Measurements from ENCODE around the gene ASPSCR1. TPM values are rescaled to one million over a fixed set of nuclear protein-coding genes. Genes with fewer than 3 reads are reported as not detected.

The ASPSCR1 gene
- total and polyA plus RNA-seq, 9 of the 15 experiments (the other 6 are each of a cell fraction or from before 2014, with no cell fraction given) = 0.90 to 36.9 (median 11.6) TPM

DNA sequence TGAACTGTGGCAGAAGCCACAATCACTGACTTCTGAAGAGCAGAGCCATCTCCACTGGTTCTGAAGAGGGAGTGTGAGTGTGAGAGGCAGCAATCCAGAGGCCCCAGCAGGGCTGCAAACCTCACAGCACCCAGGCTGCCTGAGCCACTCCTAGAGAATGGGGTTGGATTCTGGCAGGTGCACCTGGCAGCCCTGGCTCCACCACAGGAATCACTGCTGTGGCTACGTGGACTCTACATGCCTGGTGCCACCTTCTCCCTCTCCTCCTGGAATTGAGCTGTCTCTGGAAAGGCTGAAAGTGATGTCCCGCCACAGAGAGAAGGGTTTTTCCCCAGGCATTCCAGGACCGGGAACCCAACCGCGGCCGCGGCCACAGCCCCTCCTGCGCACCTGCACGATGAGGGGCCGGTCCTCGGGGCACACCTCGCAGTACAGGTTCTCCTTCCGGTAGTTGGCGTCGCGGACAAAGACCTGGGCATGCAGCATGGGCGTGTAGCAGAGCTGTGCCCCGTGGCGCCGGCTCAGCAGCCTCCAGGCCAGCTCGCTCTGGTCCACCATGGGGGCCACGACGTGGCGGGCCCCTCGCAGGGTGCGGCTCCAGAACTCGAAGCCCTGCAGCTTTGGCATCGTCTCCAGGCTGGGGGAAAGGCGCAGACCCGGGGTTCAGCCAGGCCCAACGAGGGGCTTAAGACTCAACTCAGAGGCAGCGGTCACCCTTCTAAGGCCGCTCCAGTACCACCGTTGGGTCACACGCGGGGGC is 87.2 kb downstream of the ASPSCR1 start (continued):
- TF ChIP-seq ZC3H4 (CRISPR knock-in tag; IDR thresholded peaks at IDR 0.05; ENCODE audit: borderline replicate concordance) (peak; percentile 10; the same call in 1 of the 2 replicates), GTF2F1 (IDR thresholded peaks at IDR 0.05; ENCODE audit: low read depth, low read length) (no peak), HES1 (IDR thresholded peaks at IDR 0.05; ENCODE audit: low read depth) (no peak), BCOR (IDR thresholded peaks at IDR 0.05) (no peak), SMC3 (conservative IDR thresholded peaks at IDR 0.05; ENCODE audit: insufficient read depth, low read depth, low read length) (no peak), ZNF3 (CRISPR knock-in tag; IDR thresholded peaks at IDR 0.05) (no peak), ZNF23 (CRISPR knock-in tag; IDR thresholded peaks at IDR 0.05) (no peak), HCFC1 (IDR thresholded peaks at IDR 0.05; ENCODE audit: low read depth, low read length) (no peak), HDAC1 (IDR thresholded peaks at IDR 0.05) (no peak), ESRRB (CRISPR knock-in tag; IDR thresholded peaks at IDR 0.05; ENCODE audit: borderline replicate concordance) (no peak), ZBTB9 (CRISPR knock-in tag; IDR thresholded peaks at IDR 0.05) (no peak), SRSF9 (IDR thresholded peaks at IDR 0.05; ENCODE audit: borderline replicate concordance, low read depth, low read length) (no peak), MTF1 (CRISPR knock-in tag; IDR thresholded peaks at IDR 0.05; ENCODE audit: borderline replicate concordance) (no peak), RBM14 (IDR thresholded peaks at IDR 0.05; ENCODE audit: borderline replicate concordance, insufficient read depth, low read depth, low read length) (0 out of 2 replicates have a peak, but pooled peaks have one; percentile 19), TFAP4 (CRISPR knock-in tag; IDR thresholded peaks at IDR 0.05; ENCODE audit: borderline replicate concordance) (0 out of 2 replicates have a peak, but pooled peaks have one; percentile 12), RBFOX2 (IDR thresholded peaks at IDR 0.05; ENCODE audit: low read depth, low read length) (peak; percentile 15)
- TF ChIP-seq, protein P1, sequence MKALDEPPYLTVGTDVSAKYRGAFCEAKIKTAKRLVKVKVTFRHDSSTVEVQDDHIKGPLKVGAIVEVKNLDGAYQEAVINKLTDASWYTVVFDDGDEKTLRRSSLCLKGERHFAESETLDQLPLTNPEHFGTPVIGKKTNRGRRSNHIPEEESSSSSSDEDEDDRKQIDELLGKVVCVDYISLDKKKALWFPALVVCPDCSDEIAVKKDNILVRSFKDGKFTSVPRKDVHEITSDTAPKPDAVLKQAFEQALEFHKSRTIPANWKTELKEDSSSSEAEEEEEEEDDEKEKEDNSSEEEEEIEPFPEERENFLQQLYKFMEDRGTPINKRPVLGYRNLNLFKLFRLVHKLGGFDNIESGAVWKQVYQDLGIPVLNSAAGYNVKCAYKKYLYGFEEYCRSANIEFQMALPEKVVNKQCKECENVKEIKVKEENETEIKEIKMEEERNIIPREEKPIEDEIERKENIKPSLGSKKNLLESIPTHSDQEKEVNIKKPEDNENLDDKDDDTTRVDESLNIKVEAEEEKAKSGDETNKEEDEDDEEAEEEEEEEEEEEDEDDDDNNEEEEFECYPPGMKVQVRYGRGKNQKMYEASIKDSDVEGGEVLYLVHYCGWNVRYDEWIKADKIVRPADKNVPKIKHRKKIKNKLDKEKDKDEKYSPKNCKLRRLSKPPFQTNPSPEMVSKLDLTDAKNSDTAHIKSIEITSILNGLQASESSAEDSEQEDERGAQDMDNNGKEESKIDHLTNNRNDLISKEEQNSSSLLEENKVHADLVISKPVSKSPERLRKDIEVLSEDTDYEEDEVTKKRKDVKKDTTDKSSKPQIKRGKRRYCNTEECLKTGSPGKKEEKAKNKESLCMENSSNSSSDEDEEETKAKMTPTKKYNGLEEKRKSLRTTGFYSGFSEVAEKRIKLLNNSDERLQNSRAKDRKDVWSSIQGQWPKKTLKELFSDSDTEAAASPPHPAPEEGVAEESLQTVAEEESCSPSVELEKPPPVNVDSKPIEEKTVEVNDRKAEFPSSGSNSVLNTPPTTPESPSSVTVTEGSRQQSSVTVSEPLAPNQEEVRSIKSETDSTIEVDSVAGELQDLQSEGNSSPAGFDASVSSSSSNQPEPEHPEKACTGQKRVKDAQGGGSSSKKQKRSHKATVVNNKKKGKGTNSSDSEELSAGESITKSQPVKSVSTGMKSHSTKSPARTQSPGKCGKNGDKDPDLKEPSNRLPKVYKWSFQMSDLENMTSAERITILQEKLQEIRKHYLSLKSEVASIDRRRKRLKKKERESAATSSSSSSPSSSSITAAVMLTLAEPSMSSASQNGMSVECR (CRISPR knock-in tag; IDR thresholded peaks at IDR 0.05) = 0 out of 2 replicates have a peak, but pooled peaks have one; percentile 14
- TF ChIP-seq, protein P2, sequence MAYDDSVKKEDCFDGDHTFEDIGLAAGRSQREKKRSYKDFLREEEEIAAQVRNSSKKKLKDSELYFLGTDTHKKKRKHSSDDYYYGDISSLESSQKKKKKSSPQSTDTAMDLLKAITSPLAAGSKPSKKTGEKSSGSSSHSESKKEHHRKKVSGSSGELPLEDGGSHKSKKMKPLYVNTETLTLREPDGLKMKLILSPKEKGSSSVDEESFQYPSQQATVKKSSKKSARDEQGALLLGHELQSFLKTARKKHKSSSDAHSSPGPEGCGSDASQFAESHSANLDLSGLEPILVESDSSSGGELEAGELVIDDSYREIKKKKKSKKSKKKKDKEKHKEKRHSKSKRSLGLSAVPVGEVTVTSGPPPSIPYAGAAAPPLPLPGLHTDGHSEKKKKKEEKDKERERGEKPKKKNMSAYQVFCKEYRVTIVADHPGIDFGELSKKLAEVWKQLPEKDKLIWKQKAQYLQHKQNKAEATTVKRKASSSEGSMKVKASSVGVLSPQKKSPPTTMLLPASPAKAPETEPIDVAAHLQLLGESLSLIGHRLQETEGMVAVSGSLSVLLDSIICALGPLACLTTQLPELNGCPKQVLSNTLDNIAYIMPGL (CRISPR knock-in tag; IDR thresholded peaks at IDR 0.05) = 0 out of 2 replicates have a peak, but pooled peaks have one; percentile 5

Data from K562 (cell line).